ENCODE results near the gene NRAP. TPM values are rescaled to one million over a fixed set of nuclear protein-coding genes. Genes with fewer than 3 reads are reported as not detected.
A peak's percentile ranks its signal among the peaks of the same experiment; 100 is the strongest.

The NRAP gene
- total and polyA plus RNA-seq, 10 of the 15 experiments (the other 5 are each of a cell fraction or from before 2014, with no cell fraction given): not detected

- peak; percentile 89 for TF ChIP-seq CREM (IDR thresholded peaks at IDR 0.05; ENCODE audit: low read depth)
- TF ChIP-seq NKRF (conservative IDR thresholded peaks at IDR 0.05): peak; percentile 33
- TF ChIP-seq RCOR1 (conservative IDR thresholded peaks at IDR 0.05; ENCODE audit: low read depth, low read length): peak; percentile 82; the same call in 1 of the 2 replicates
- no peak; the same call in 1 of the 2 replicates for TF ChIP-seq PKNOX1 (IDR thresholded peaks at IDR 0.05)
- no peak for TF ChIP-seq SRF (IDR thresholded peaks at IDR 0.05; ENCODE audit: low read depth in 2 of 2, low read length in 2 of 2)
- peak; percentile 86 for TF ChIP-seq EED (IDR thresholded peaks at IDR 0.05; ENCODE audit: low read depth)
- peak; percentile 82 to 89; a peak in 3 of 4 replicates for TF ChIP-seq EP300 (IDR thresholded peaks at IDR 0.05; ENCODE audit: borderline replicate concordance in 1 of 2, control insufficient read depth in 1 of 2, low read depth in 2 of 2, low read length in 2 of 2)
- TF ChIP-seq, protein P1, sequence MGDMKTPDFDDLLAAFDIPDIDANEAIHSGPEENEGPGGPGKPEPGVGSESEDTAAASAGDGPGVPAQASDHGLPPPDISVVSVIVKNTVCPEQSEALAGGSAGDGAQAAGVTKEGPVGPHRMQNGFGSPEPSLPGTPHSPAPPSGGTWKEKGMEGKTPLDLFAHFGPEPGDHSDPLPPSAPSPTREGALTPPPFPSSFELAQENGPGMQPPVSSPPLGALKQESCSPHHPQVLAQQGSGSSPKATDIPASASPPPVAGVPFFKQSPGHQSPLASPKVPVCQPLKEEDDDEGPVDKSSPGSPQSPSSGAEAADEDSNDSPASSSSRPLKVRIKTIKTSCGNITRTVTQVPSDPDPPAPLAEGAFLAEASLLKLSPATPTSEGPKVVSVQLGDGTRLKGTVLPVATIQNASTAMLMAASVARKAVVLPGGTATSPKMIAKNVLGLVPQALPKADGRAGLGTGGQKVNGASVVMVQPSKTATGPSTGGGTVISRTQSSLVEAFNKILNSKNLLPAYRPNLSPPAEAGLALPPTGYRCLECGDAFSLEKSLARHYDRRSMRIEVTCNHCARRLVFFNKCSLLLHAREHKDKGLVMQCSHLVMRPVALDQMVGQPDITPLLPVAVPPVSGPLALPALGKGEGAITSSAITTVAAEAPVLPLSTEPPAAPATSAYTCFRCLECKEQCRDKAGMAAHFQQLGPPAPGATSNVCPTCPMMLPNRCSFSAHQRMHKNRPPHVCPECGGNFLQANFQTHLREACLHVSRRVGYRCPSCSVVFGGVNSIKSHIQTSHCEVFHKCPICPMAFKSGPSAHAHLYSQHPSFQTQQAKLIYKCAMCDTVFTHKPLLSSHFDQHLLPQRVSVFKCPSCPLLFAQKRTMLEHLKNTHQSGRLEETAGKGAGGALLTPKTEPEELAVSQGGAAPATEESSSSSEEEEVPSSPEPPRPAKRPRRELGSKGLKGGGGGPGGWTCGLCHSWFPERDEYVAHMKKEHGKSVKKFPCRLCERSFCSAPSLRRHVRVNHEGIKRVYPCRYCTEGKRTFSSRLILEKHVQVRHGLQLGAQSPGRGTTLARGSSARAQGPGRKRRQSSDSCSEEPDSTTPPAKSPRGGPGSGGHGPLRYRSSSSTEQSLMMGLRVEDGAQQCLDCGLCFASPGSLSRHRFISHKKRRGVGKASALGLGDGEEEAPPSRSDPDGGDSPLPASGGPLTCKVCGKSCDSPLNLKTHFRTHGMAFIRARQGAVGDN (IDR thresholded peaks at IDR 0.05): no peak; the same call in 1 of the 2 replicates
- TF ChIP-seq CBX5 (IDR thresholded peaks at IDR 0.05; ENCODE audit: low read depth): peak; percentile 26; the same call in 1 of the 2 replicates
- no peak for TF ChIP-seq KAT2A (conservative IDR thresholded peaks at IDR 0.05; ENCODE audit: control insufficient read depth, low read depth, low read length)
- TF ChIP-seq, protein P2, sequence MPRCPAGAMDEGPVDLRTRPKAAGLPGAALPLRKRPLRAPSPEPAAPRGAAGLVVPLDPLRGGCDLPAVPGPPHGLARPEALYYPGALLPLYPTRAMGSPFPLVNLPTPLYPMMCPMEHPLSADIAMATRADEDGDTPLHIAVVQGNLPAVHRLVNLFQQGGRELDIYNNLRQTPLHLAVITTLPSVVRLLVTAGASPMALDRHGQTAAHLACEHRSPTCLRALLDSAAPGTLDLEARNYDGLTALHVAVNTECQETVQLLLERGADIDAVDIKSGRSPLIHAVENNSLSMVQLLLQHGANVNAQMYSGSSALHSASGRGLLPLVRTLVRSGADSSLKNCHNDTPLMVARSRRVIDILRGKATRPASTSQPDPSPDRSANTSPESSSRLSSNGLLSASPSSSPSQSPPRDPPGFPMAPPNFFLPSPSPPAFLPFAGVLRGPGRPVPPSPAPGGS (IDR thresholded peaks at IDR 0.05; ENCODE audit: borderline replicate concordance, insufficient read depth, low read depth, low read length, poor library complexity, severe bottlenecking): peak; percentile 59
- TF ChIP-seq NFYB (IDR thresholded peaks at IDR 0.05; ENCODE audit: insufficient read depth, low read depth, low read length): no peak
- TF ChIP-seq HDAC2 (IDR thresholded peaks at IDR 0.05): no peak
- peak in 1 of 2 experiments; percentile 98; a peak in 2 of 4 replicates for TF ChIP-seq ETV6 (conservative IDR thresholded peaks at IDR 0.05 in 1 of 2, IDR thresholded peaks at IDR 0.05 in 1 of 2; ENCODE audit: borderline replicate concordance in 1 of 2, low read depth in 1 of 2)
- TF ChIP-seq, protein P3, sequence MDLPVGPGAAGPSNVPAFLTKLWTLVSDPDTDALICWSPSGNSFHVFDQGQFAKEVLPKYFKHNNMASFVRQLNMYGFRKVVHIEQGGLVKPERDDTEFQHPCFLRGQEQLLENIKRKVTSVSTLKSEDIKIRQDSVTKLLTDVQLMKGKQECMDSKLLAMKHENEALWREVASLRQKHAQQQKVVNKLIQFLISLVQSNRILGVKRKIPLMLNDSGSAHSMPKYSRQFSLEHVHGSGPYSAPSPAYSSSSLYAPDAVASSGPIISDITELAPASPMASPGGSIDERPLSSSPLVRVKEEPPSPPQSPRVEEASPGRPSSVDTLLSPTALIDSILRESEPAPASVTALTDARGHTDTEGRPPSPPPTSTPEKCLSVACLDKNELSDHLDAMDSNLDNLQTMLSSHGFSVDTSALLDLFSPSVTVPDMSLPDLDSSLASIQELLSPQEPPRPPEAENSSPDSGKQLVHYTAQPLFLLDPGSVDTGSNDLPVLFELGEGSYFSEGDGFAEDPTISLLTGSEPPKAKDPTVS (IDR thresholded peaks at IDR 0.05; ENCODE audit: low read depth, low read length): 0 out of 2 replicates have a peak, but pooled peaks have one; percentile 60
- TF ChIP-seq NR2C2 (IDR thresholded peaks at IDR 0.05; ENCODE audit: borderline replicate concordance, control insufficient read depth, insufficient read length, low read depth): no peak
Measured at GRCh38 chr10:113681533-113682470, 18.0 kb upstream of the NRAP start (continued).

Data from GM12878 (cell line).